H7 (cell line): ENCODE data around the gene MAGEA3. TPM values are rescaled to one million over a fixed set of nuclear protein-coding genes. Genes with fewer than 3 reads are reported as not detected.
A peak's percentile ranks its signal among the peaks of the same experiment; 100 is the strongest.
"Not testable (repeated sequence)": the region's sequence is repeated elsewhere in the genome, so short reads cannot be mapped to it uniquely, and the experiment has no call there.

Experiments used
- DNase-seq: peaks from one replicate; pipeline ENCODE4 v3.0.0; 2012
- H3K27me3 ChIP-seq: 2 replicates; pipeline ENCODE4 v1.6.0; 2011; ENCODE audit warnings: mild to moderate bottlenecking, low read length; ENCODE audit not compliant: control insufficient read depth, insufficient read depth
- H3K36me3 ChIP-seq: replicated peaks from 2 replicates; pipeline ENCODE4 v1.5.1; 2011; ENCODE audit warnings: low read length; ENCODE audit not compliant: control insufficient read depth, insufficient read depth
- H3K4me3 ChIP-seq: 2 replicates; pipeline ENCODE4 v1.5.1; 2011; ENCODE audit warnings: low read depth, mild to moderate bottlenecking, control low read depth, low read length, moderate library complexity; ENCODE audit not compliant: insufficient read depth
- total RNA-seq: library from RNA; depleted of rRNA; stranded (reverse); fragments of >200 nt; shearing (Covaris generic); gene quantifications from 2 replicates; pipeline ENCODE4 v1.2.3, GENCODE V29; 2014; rRNA removed

Gene MAGEA3
- 0.07 TPM in 1 of 2 replicates, not detected in the other for total RNA-seq

- H3K36me3 ChIP-seq, DNase-seq, H3K4me3 ChIP-seq, H3K27me3 ChIP-seq: not testable (repeated sequence)
Observed at GRCh38 chrX:152697952-152698931, at the start of gene MAGEA3. Gene MAGEA3 (plus strand): TSS chrX:152698794. CDS start chrX:152700833, 2,039 bp downstream.

- H3K27me3 ChIP-seq: no peaks in the 10 kb centered on the region
- peaks cover 4% of the 10 kb centered on the region for H3K36me3 ChIP-seq
- H3K4me3 ChIP-seq: no peak overlapping the region
- no peak for DNase-seq
Observed at GRCh38 chrX:152652060-152652459, 46.5 kb upstream of the MAGEA3 start.

GRCh38 chrX:152652467-152652866 is 46.1 kb upstream of the MAGEA3 start:
- Histone ChIP-seq H3K4me3 (no peak overlapping the region), H3K27me3 (no peaks in the 10 kb centered on the region), H3K36me3 (peaks cover 4% of the 10 kb centered on the region)
- DNase-seq: no peak

- 0 out of 2 replicates have a peak, but pooled peaks cover 1% of the 10 kb centered on the region for H3K36me3 ChIP-seq
- DNase-seq: no peak
Observed at GRCh38 chrX:152656087-152656486, 42.5 kb upstream of the MAGEA3 start.

GRCh38 chrX:152656890-152657289 is 41.7 kb upstream of the MAGEA3 start:
- H3K36me3 ChIP-seq: 0 out of 2 replicates have a peak, but pooled peaks cover 1% of the 10 kb centered on the region
- H3K27me3 ChIP-seq: no peaks in the 10 kb centered on the region
- no peak overlapping the region for H3K4me3 ChIP-seq
- DNase-seq: no peak

More at GRCh38 chrX:152656087-152656486, 42.5 kb upstream of the MAGEA3 start:
- no peak overlapping the region for H3K4me3 ChIP-seq
- no peaks in the 10 kb centered on the region for H3K27me3 ChIP-seq

GRCh38 chrX:152658302-152658701 is 40.3 kb upstream of the MAGEA3 start:
- Histone ChIP-seq H3K4me3 (no peak overlapping the region), H3K36me3 (no peaks in the 10 kb centered on the region), H3K27me3 (no peaks in the 10 kb centered on the region)
- DNase-seq: peak; percentile 59

GRCh38 chrX:152663086-152663485 is 35.5 kb upstream of the MAGEA3 start:
- DNase-seq: no peak
- no peaks in the 10 kb centered on the region for H3K36me3 ChIP-seq
- H3K27me3 ChIP-seq: no peaks in the 10 kb centered on the region
- no peak overlapping the region for H3K4me3 ChIP-seq

- Histone ChIP-seq H3K36me3 (no peaks in the 10 kb centered on the region), H3K27me3 (no peaks in the 10 kb centered on the region), H3K4me3 (no peak overlapping the region)
- no peak for DNase-seq
Observed at GRCh38 chrX:152674135-152674534, 24.5 kb upstream of the MAGEA3 start.

- not testable (repeated sequence) for H3K4me3 ChIP-seq, DNase-seq, H3K27me3 ChIP-seq, H3K36me3 ChIP-seq
Observed at GRCh38 chrX:152674652-152675051, 23.9 kb upstream of the MAGEA3 start.

- not testable (repeated sequence) for H3K27me3 ChIP-seq, H3K4me3 ChIP-seq, H3K36me3 ChIP-seq, DNase-seq
Observed at GRCh38 chrX:152681012-152681411, 17.6 kb upstream of the MAGEA3 start.

GRCh38 chrX:152700390-152700789 is 1.8 kb downstream of the MAGEA3 start:
- not testable (repeated sequence) for DNase-seq, H3K27me3 ChIP-seq, H3K36me3 ChIP-seq, H3K4me3 ChIP-seq

GRCh38 chrX:152706500-152706899 is 7.9 kb downstream of the MAGEA3 start:
- H3K36me3 ChIP-seq, DNase-seq, H3K4me3 ChIP-seq, H3K27me3 ChIP-seq: not testable (repeated sequence)

- H3K36me3 ChIP-seq, H3K4me3 ChIP-seq, H3K27me3 ChIP-seq, DNase-seq: not testable (repeated sequence)
Observed at GRCh38 chrX:152709173-152709572, 10.6 kb downstream of the MAGEA3 start, which contains the start of gene CSAG2. Gene CSAG2 (minus strand): TSS chrX:152709273. CDS start chrX:152709112, 161 bp downstream.

- not testable (repeated sequence) for H3K4me3 ChIP-seq, H3K27me3 ChIP-seq, H3K36me3 ChIP-seq, DNase-seq
Observed at GRCh38 chrX:152713195-152713594, 14.6 kb downstream of the MAGEA3 start.
